Epithelial cell of prostate (primary cell): Measurements from ENCODE around the gene FMO5.
A peak's percentile ranks its signal among the peaks of the same experiment; 100 is the strongest.
"Not testable (repeated sequence)": the region's sequence is repeated elsewhere in the genome, so short reads cannot be mapped to it uniquely, and the experiment has no call there.

Source experiments
- DNase-seq: peaks from one replicate; pipeline ENCODE4 v3.0.0-alpha.2; 2011; ENCODE audit warnings: low read depth, low spot score
- H3K27ac ChIP-seq: fragments of 450-650 bp; 2 replicates; pipeline ENCODE4 v1.5.1; 2017; ENCODE audit warnings: mild to moderate bottlenecking

FMO5 gene

GRCh38 chr1:147241934-147242448 lies 16.9 kb upstream of the FMO5 start:
- DNase-seq, result no peak
- peak overlapping the region; percentile 71 for H3K27ac ChIP-seq

DNA sequence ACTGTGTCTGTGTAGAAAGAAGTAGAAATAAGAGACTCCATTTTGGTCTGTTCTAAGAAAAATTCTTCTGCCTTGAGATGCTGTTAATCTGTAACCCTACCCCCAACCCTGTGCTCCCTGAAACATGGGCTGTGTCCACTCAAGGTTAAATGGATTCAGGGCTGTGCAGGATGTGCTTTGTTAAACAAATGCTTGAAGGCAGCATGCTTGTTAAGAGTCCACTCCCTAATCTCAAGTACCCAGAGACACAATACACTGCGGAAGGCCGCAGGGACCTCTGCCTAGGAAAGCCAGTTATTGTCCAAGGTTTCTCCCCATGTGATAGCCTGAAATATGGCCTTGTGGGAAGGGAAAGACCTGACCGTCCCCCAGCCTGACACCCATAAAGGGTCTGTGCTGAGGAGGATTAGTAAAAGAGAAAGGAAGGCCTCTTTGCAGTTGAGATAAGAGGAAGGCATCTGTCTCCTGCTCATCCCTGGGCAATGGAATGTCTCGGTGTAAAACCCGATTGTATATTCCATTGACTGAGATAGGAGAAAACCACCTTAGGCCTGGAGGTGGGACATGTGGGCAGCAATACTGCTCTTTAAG lies 15.1 kb upstream of the FMO5 start:
- H3K27ac ChIP-seq, DNase-seq: not testable (repeated sequence)

- DNase-seq, result no peak
- no peak overlapping the region for H3K27ac ChIP-seq
Measured at GRCh38 chr1:147238925-147239820, 14.0 kb upstream of the FMO5 start.

DNA sequence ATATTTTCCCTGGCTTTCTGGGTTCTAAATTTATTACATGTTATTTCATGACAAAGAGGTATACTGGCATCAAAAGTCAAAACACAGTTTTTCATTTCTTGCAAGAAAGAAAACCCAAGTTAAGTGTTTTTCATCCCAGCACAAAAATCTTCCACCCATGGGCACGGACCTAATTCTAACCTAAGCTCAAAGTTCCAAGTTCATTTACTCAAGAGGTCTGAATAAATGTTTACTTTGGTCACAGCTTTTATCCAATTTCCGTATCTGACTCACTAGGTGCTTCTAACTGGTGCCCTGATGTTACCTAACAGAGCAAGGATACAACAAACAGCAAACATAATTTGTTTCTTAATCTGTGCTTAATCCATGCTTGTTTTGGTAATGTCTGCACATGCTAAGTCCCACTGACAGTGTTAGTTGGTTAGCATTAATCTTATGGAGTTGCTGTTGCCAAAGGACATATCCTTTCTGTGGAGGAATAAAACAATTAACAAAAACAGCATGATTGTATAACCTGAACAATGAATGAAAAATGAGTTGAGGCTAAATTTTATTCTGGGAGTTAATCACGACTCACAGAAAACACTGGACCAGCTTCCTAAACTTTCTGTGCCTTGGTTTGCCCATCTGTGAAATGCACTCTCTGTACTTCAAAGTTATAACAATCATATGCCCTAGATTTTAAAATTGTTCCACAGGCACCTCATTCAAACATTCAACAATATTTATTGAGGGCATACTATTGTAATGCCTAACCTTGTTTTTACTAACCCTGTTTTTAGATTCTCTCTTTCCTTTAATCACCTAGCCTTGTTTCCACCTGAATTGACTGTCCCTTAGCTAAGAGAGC lies 13.1 kb upstream of the FMO5 start:
- no peak overlapping the region for H3K27ac ChIP-seq
- DNase-seq, result no peak

DNA sequence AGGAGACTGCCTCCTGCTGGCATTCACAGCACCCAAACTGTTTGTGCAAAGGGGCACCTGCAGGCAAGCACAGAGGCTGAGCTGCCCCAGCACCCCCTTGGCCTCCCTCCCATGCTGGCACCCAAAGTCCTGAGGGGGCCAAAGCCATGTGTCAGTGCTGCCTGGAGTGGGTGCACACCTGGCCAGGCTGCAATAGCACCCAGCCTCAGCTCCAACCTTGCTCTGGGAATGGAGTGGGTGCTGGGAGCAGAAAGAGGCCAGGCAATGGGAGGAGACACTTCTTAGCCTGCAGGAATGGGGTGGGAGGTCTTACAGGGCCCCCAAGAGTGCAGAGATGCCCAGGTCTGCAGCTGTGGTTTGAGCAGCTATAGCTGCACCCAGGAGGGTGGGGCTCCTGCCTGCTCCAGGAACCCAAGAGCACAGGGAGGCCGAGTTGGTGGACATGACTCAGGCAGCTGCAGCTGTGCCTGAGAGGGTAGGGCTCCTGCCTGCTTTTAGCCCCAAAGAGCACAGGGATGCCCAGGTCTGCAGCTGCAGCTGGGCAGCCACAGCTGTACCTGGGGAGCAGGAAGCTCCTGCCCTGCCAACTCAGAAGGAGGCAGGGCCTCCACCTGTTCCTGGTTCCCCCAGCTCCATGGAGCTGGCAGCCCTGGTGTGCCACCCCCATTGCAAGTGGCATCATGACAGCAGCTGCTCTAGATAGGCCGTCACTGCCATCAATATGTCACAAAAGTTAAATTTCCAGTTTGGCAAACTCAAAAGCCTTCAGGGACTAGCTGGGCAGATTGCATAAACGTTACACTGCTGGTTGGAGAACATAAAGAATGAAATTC lies 12.0 kb upstream of the FMO5 start:
- no peak for DNase-seq
- H3K27ac ChIP-seq, result no peak overlapping the region

- no peak for DNase-seq
- H3K27ac ChIP-seq, result no peak overlapping the region
Measured at GRCh38 chr1:147236448-147236847, 11.3 kb upstream of the FMO5 start.

GRCh38 chr1:147235822-147236221 lies 10.7 kb upstream of the FMO5 start:
- no peak overlapping the region for H3K27ac ChIP-seq
- DNase-seq, result no peak

DNA sequence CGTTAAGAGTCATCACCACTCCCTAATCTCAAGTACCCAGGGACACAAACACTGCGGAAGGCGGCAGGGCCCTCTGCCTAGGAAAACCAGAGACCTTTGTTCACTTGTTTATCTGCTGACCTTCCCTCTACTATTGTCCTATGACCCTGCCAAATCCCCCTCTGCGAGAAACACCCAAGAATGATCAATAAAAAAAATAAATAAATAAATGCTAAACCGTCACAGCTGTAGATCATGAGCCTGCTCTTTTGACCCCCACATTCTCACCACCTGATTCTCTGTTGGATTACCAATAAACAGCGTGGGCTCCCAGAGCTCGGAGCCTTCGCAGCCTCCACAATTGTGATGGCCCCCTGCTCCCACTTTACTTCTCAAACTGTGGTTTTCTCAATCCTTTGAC lies 8.8 kb upstream of the FMO5 start:
- not testable (repeated sequence) for H3K27ac ChIP-seq, DNase-seq

GRCh38 chr1:147231032-147231431 lies 5.9 kb upstream of the FMO5 start:
- H3K27ac ChIP-seq, DNase-seq: not testable (repeated sequence)

DNA sequence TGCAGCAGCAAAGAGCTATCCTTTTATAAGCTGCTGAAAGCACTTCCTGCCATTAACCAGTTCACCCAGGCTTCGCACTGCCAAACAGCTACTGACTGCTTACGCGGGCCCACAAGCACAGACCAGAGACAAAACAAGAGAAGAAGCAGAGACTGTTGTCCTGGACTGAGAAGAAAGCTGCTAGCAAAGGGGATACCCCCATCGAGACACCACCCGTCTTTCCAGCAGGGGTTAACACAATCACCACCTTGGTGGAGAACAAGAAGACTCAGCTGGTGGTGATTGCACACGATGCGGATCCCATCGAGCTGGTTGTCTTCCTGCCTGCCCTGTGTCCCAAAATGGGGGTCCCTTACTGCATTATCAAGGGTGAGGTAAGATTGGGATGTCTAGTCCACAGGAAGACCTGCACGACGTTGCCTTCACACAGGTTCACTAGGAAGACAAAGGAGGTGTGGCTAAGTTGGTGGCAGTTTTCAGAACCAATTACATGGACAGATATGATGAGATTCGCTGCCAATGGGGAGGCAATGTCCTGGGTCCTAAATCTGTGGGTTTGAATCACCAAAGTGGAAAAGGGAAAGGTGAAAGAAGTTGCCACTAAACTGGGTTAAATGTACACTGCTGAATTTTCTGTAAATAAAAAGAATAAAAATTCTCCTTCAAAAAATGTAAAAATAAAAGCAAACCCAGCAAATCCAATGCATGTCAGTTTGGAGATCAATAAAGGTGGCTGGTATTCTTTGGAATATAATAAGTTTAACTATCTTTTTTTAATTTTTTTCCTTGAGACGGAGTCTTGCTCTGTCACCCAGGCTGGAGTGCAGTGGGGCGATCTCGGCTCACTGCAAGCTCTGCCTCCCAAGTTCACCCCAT lies 1.2 kb downstream of the FMO5 start:
- H3K27ac ChIP-seq, result no peak overlapping the region

DNA sequence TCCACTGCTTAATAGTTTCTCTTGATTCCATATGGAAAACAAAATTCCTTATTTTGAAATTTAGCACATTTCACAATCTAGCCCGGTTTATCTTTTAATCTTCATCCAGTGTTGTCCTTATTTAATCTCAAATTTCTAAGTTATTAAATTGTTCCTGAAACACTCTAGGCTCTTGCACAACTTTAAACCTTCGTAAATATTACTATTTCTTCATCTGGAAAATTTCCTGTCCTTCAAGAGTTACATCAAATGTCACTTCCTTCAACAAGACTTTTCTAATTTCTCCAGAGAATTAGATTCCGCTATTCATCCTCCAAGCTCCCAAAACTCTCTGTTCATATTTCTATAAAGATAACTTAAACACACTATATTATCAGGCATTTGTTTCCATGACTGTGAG lies 6.5 kb downstream of the FMO5 start:
- no peak for DNase-seq

More for the DNA sequence above, 1.2 kb downstream of the FMO5 start:
- no peak for DNase-seq

DNA sequence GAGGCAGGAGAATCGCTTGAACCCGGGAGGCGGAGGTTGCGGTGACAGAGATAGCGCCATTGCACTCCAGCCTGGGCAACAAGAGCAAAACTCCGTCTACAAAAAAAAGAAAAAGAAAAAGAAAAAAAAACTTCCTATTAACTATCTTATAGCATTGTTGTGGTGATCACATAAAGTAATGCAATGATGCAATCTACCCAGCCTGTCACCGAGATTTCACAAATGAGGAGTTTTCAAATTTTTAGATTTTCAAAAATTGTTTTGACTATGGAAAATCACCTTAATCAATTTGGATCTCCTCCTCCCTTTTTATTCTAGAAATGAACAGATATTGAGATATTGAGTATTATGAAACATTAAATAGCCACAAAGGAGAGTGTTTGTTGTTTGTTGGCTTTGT lies 8.0 kb downstream of the FMO5 start:
- no peak for DNase-seq
- no peak overlapping the region for H3K27ac ChIP-seq

More for the DNA sequence above, 6.5 kb downstream of the FMO5 start:
- H3K27ac ChIP-seq, result no peak overlapping the region

- DNase-seq, result no peak
- H3K27ac ChIP-seq, result no peak overlapping the region
Measured at GRCh38 chr1:147216124-147216523, 9.0 kb downstream of the FMO5 start.

DNA sequence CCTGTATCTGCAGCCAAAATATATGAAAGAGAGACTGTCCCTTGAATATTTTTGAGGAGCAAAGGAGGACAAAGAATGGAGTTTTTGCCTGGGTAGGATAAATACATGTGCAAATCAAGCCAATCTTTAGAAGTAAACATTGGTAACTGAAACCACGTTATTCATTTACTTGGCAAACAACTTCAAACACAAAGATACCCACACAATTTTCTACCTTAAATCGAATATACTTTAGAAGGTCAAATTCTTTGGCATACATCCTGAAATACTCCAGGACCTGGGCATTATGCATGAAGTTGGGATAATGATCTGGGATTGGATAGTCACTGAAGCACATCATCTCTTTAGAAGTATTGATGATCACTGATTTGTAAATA lies 9.6 kb downstream of the FMO5 start:
- H3K27ac ChIP-seq, result no peak overlapping the region
- DNase-seq, result no peak

DNA sequence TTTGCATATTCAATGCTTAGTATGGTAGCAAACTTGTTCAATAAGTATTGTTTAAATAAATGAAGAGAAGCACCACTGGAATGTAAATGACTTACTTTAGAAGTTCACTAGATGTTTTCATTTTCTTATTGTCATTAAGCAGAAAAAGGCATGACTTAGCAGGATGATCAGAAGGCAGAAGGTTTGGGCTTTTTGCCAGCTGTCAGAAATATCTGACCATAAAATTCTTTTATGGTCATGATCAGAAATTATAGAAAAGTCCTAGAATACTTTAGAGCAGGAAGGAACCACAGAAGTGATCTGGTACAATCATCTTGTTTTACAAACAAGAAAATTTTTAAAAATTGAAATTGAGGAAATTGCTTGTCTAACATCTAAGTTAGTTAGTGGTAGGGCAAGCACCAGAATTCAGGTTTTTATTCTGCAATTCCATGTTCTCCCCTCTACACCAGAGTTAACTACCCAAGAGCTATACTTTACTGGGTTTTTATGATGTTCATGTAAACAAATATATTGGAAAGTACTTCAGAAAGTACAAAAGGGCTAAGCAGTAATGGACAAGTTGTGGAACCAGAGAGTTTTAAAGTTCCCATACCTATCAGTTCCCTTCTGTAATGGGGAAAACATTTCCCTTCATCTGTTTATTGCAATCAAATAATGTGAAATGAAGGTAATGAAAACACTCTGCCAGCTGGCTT lies 10.1 kb downstream of the FMO5 start:
- no peak for DNase-seq
- H3K27ac ChIP-seq, result no peak overlapping the region

- no peak for DNase-seq
- no peak overlapping the region for H3K27ac ChIP-seq
Measured at GRCh38 chr1:147214325-147214724, 10.8 kb downstream of the FMO5 start.

DNA sequence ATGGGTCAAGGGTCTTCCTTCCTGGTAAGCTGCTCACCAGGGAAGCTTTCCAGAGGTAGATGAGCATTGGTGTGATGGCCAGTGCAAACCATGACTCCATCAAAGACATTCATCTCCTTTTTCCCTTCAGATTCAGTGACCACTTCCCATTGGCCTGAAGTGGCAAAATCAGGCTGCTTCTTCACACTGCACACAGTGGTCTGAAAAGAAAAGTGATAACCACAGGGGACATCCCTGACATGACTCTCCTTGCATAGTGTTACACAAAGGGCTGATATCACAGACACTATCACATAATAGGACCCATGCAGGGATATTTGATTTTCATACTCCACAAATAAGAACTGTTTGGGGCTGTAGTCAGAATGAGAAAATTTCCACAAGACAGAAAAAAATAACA lies 11.9 kb downstream of the FMO5 start:
- no peak overlapping the region for H3K27ac ChIP-seq
- DNase-seq, result no peak

- H3K27ac ChIP-seq, result no peak overlapping the region
Measured at GRCh38 chr1:147211577-147211976, 13.6 kb downstream of the FMO5 start.

More at GRCh38 chr1:147211577-147211976, 13.6 kb downstream of the FMO5 start:
- DNase-seq, result no peak
